DOHH2 (cell line): ENCODE results near the gene CRADD.

Source experiments
- H3F3A ChIP-seq: fragments of 200-600 bp; sonication (generic), shearing (Covaris generic); 2 replicates; pipeline ENCODE4 v1.6.0; 2016; ENCODE audit warnings: antibody characterized with exemption, mild to moderate bottlenecking; ENCODE audit not compliant: control insufficient read depth, insufficient read depth
- H3K27ac ChIP-seq: fragments of 200-600 bp; sonication (generic); 2 replicates; pipeline ENCODE4 v1.5.1; 2014; ENCODE audit warnings: low read depth, mild to moderate bottlenecking, low read length, moderate library complexity
- H3K27me3 ChIP-seq: fragments of 200-600 bp; sonication (generic); 2 replicates; pipeline ENCODE4 v1.6.1; 2014; ENCODE audit warnings: mild to moderate bottlenecking, low read length, mixed read lengths; ENCODE audit not compliant: control insufficient read depth
- H3K36me3 ChIP-seq: fragments of 200-600 bp; sonication (generic); 2 replicates; pipeline ENCODE4 v1.6.1; 2014; ENCODE audit warnings: mild to moderate bottlenecking, low read length, moderate library complexity, mixed read lengths; ENCODE audit not compliant: control insufficient read depth
- H3K4me1 ChIP-seq: fragments of 200-600 bp; sonication (generic); 2 replicates; pipeline ENCODE4 v1.6.1; 2014; ENCODE audit warnings: mild to moderate bottlenecking, low read length, mixed read lengths; ENCODE audit not compliant: control insufficient read depth
- H3K4me2 ChIP-seq: fragments of 200-600 bp; sonication (generic); 2 replicates; pipeline ENCODE4 v1.6.0; 2014; ENCODE audit warnings: mild to moderate bottlenecking, low read length, moderate library complexity
- H3K4me3 ChIP-seq: fragments of 200-600 bp; sonication (generic); 2 replicates; pipeline ENCODE4 v1.5.1; 2014; ENCODE audit warnings: mild to moderate bottlenecking, low read length, mixed read lengths
- H3K79me2 ChIP-seq: fragments of 200-600 bp; sonication (generic); 2 replicates; pipeline ENCODE4 v1.6.1; 2014; ENCODE audit warnings: mild to moderate bottlenecking, low read length, mixed read lengths; ENCODE audit not compliant: control insufficient read depth
- H3K9me2 ChIP-seq: fragments of 200-600 bp; sonication (generic); replicated peaks from 2 replicates; pipeline ENCODE4 v1.6.1; 2014; ENCODE audit warnings: mild to moderate bottlenecking, low read length, mixed read lengths; ENCODE audit not compliant: control insufficient read depth
- H3K9me3 ChIP-seq: fragments of 200-600 bp; sonication (generic); 2 replicates; pipeline ENCODE4 v1.6.1; 2014; ENCODE audit warnings: antibody characterized with exemption, low read length, mixed read lengths; ENCODE audit not compliant: control insufficient read depth, insufficient read depth
- H4K20me1 ChIP-seq: fragments of 200-600 bp; sonication (generic); 2 replicates; pipeline ENCODE4 v1.6.0; 2014; ENCODE audit warnings: low read depth, mild to moderate bottlenecking, antibody characterized with exemption, low read length, moderate library complexity; ENCODE audit not compliant: control insufficient read depth, insufficient read depth
- EZH2phosphoT487 ChIP-seq: fragments of 200-600 bp; sonication (generic); IDR thresholded peaks from 2 replicates; pipeline ENCODE4 v1.6.1; 2017; ENCODE audit warnings: borderline replicate concordance, mild to moderate bottlenecking, antibody characterized with exemption, low read length, moderate library complexity, mixed read lengths
- TF ChIP-seq, protein P1 (sequence below): fragments of 200-600 bp; sonication (generic); IDR thresholded peaks from one replicate; pipeline ENCODE4 v1.5.1; 2014; ENCODE audit warnings: antibody characterized with exemption, mild to moderate bottlenecking, low read depth, low read length; ENCODE audit not compliant: poor library complexity, severe bottlenecking

The CRADD gene

DNA sequence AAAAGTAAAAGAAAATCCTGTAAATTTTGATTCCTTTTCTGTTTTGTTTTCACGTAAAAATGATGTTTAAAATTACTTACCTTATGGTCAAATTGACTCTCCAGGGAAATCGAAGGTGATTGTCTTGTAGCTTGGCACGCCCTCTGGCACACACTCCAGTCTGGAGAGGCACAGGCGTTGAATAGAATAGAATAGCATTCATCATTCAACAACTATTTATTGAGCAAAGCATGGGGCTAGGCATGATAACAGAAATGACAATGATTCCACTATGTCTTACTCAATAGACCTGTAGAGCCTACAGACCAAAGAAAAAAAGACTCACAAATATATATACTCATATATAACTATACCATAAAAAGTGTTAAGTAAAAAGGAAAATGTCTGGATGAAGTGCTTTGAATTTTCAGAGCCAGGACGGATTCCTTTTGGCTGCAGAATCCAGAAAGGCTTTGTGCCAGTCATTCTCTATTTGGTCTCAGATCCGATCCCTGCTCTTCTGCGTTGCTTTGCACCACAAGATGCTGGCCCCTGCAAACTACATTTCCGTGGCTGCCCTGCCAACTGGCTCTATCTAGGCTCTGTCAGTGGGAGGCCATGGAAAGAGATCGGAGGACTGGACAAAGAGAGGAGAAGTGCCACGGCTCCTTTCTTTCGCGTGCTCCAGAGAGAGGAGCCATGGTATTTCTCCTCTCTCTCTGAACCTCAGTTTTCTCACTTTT is 231.8 kb downstream of the CRADD start:
- no peaks in the 10 kb centered on the region for H3K9me3 ChIP-seq
- H3K79me2 ChIP-seq, result no peaks in the 10 kb centered on the region
- H3K27ac ChIP-seq, result no peak overlapping the region
- H3K4me3 ChIP-seq, result no peak overlapping the region
- no peaks in the 10 kb centered on the region for H3K27me3 ChIP-seq
- H3F3A ChIP-seq, result no peaks in the 10 kb centered on the region
- no peak overlapping the region for H3K4me2 ChIP-seq
- no peaks in the 10 kb centered on the region for H4K20me1 ChIP-seq
- no peaks in the 10 kb centered on the region for H3K36me3 ChIP-seq
- TF ChIP-seq, protein P1, sequence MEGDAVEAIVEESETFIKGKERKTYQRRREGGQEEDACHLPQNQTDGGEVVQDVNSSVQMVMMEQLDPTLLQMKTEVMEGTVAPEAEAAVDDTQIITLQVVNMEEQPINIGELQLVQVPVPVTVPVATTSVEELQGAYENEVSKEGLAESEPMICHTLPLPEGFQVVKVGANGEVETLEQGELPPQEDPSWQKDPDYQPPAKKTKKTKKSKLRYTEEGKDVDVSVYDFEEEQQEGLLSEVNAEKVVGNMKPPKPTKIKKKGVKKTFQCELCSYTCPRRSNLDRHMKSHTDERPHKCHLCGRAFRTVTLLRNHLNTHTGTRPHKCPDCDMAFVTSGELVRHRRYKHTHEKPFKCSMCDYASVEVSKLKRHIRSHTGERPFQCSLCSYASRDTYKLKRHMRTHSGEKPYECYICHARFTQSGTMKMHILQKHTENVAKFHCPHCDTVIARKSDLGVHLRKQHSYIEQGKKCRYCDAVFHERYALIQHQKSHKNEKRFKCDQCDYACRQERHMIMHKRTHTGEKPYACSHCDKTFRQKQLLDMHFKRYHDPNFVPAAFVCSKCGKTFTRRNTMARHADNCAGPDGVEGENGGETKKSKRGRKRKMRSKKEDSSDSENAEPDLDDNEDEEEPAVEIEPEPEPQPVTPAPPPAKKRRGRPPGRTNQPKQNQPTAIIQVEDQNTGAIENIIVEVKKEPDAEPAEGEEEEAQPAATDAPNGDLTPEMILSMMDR, result no peak
- TF ChIP-seq EZH2phosphoT487, result no peak
- H3K4me1 ChIP-seq, result no peaks in the 10 kb centered on the region
- H3K9me2 ChIP-seq, result no peaks in the 10 kb centered on the region

DNA sequence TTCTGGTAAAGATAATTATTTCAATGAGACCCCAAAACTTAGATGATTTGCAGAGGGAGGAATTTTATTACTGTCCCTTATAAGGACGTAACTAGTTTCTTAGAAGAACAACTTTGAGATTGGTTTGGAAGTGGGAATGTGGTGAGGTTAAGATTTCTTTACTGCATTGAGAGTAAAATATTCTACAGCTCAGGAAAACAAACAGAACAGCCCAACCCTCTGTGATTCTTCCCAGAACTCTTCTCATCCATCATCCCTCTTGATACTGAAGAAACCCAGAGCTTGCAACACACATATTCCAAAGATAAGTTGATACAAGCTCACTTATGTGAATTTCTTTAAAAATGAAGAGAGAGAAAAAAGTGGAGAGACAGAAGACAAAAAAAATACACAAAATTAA is 234.2 kb downstream of the CRADD start:
- no peaks in the 10 kb centered on the region for H3K4me1 ChIP-seq
- H3K9me3 ChIP-seq, result no peaks in the 10 kb centered on the region
- no peaks in the 10 kb centered on the region for H4K20me1 ChIP-seq
- TF ChIP-seq, protein P1, result no peak
- no peak for TF ChIP-seq EZH2phosphoT487
- no peaks in the 10 kb centered on the region for H3K79me2 ChIP-seq
- no peaks in the 10 kb centered on the region for H3F3A ChIP-seq
- no peaks in the 10 kb centered on the region for H3K9me2 ChIP-seq
- no peak overlapping the region for H3K27ac ChIP-seq
- no peak overlapping the region for H3K4me3 ChIP-seq
- no peak overlapping the region for H3K4me2 ChIP-seq
- no peaks in the 10 kb centered on the region for H3K36me3 ChIP-seq
- no peaks in the 10 kb centered on the region for H3K27me3 ChIP-seq

DNA sequence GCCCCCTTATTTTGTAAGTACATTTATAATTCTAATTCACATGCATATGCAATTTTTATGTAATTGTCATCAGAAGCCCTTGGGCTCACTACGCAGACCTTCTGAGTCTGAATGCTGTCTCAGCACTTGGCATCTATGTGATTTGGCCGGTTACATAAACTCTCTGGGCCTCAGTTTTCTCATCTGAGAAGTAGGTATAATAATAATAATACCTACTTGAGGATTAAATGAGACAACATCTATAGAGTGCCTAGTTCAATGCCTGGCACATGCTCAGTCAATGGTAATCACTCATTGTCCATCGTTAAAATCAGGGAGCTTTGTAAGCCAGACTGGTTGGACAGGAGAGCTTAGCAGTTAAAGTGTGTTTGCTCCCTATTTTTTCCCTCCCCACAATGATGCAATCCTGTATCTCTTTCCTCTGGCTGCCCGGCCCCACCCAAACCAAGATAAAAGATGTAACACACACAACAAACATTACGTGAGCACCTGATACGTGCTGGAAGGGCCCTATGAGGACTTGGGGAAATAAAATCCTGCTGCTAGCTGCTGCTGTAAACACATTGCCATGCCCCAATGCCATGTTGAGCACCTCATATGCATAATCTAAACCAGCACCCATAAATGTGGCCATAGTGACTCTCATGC is 235.0 kb downstream of the CRADD start:
- Histone ChIP-seq H3K36me3 (no peaks in the 10 kb centered on the region), H3K9me3 (no peaks in the 10 kb centered on the region), H3F3A (no peaks in the 10 kb centered on the region), H3K4me3 (no peak overlapping the region), H3K79me2 (no peaks in the 10 kb centered on the region), H4K20me1 (no peaks in the 10 kb centered on the region), H3K4me1 (no peaks in the 10 kb centered on the region), H3K27me3 (no peaks in the 10 kb centered on the region), H3K9me2 (no peaks in the 10 kb centered on the region), H3K4me2 (no peak overlapping the region), H3K27ac (no peak overlapping the region)
- TF ChIP-seq EZH2phosphoT487, result no peak
- TF ChIP-seq, protein P1, result no peak
